Endothelial cell of umbilical vein (primary cell): Measurements from ENCODE around the gene KRTAP3-2. TPM values are rescaled to one million over a fixed set of nuclear protein-coding genes. Genes with fewer than 3 reads are reported as not detected.

ENCODE experiments used
- BruUV-seq: library from RNA; stranded (reverse); fragments of 400-500 nt; replicated peaks from 2 replicates; lab custom pipeline; 2021; lab: Mats Ljungman, UMichigan
- CTCF ChIA-PET: fragments of 300-600, 350-600 bp; sonication (Branson Sonifier 250); formaldehyde crosslinking; loops from one replicate; lab custom pipeline; 2021; ENCODE audit warnings: antibody characterized with exemption, inconsistent platforms; lab: Charles Lee
- POLR2A ChIA-PET: fragments of 300-600, 350-600 bp; sonication (Branson Sonifier 250); formaldehyde crosslinking; loops from one replicate; lab custom pipeline; 2021; ENCODE audit warnings: antibody characterized with exemption, inconsistent platforms; lab: Charles Lee
- DNase-seq: peaks from one replicate; pipeline ENCODE4 v3.0.0-alpha.2; 2011; ENCODE audit warnings: low read depth, low spot score
- FAIRE-seq: peaks from 2 replicates; lab custom pipeline; 2011; peaks lifted over from hg19 to GRCh38; lab: Jason Lieb, UNC
- H2AFZ ChIP-seq: 2 replicates; pipeline ENCODE4 v1.6.0; 2012; ENCODE audit warnings: low read depth, low read length, control low read depth, inconsistent platforms
- H3K27ac ChIP-seq: 2 replicates; pipeline ENCODE4 v1.5.1; 2011; ENCODE audit warnings: low read depth, mild to moderate bottlenecking, control low read depth, low read length, moderate library complexity; ENCODE audit not compliant: insufficient read depth
- H3K27me3 ChIP-seq, 2 experiments: 2 replicates each; pipeline versions ENCODE4 v1.6.0 to v1.6.1; 2011; ENCODE audit warnings: low read length in 2 of 2, mixed read lengths in 1 of 2; ENCODE audit not compliant: control insufficient read depth in 2 of 2, insufficient read depth in 2 of 2
- H3K36me3 ChIP-seq, 2 experiments: 2 replicates in 1 of 2; 3 replicates in 1 of 2; pipeline ENCODE4 v1.5.1; 2011; ENCODE audit warnings: low read length in 2 of 2, mild to moderate bottlenecking in 1 of 2, moderate library complexity in 1 of 2; ENCODE audit not compliant: control insufficient read depth in 2 of 2, insufficient read depth in 2 of 2; ENCODE audit errors: extremely low read depth in 1 of 2
- H3K4me1 ChIP-seq: 3 replicates; pipeline ENCODE4 v1.5.1; 2011; ENCODE audit warnings: mild to moderate bottlenecking, low read length; ENCODE audit not compliant: control insufficient read depth, insufficient read depth; ENCODE audit errors: extremely low read depth
- H3K4me2 ChIP-seq: 2 replicates; pipeline ENCODE4 v1.6.1; 2011; ENCODE audit warnings: low read length, control low read depth, mixed read lengths; ENCODE audit not compliant: insufficient read depth
- H3K4me3 ChIP-seq, 3 experiments: fragments of 200-600 bp in 1 of 3; sonication (generic), shearing (Covaris generic) in 1 of 3; replicated peaks in 1 of 3; 2 replicates each; pipeline ENCODE4 v1.5.1; 2011 to 2016; ENCODE audit warnings: control low read depth in 3 of 3, low read length in 3 of 3, mild to moderate bottlenecking in 2 of 3, inconsistent platforms in 1 of 3, low read depth in 1 of 3, moderate library complexity in 1 of 3; ENCODE audit not compliant: insufficient read depth in 1 of 3
- H3K79me2 ChIP-seq: 2 replicates; pipeline ENCODE4 v1.6.0; 2012; ENCODE audit warnings: low read length, inconsistent platforms; ENCODE audit not compliant: control insufficient read depth, insufficient read depth
- H3K9ac ChIP-seq: replicated peaks from 2 replicates; pipeline ENCODE3; 2011; ENCODE audit warnings: low read length, control low read depth; ENCODE audit not compliant: insufficient read depth; ENCODE audit errors: extremely low read depth
- H3K9me1 ChIP-seq: replicated peaks from 3 replicates; pipeline ENCODE4 v1.6.0; 2011; ENCODE audit warnings: mild to moderate bottlenecking, low read length; ENCODE audit not compliant: control insufficient read depth, insufficient read depth; ENCODE audit errors: extremely low read depth
- H3K9me3 ChIP-seq: replicated peaks from 2 replicates; pipeline ENCODE4 v1.5.1; 2012; ENCODE audit warnings: low read length, inconsistent platforms; ENCODE audit not compliant: control insufficient read depth, insufficient read depth
- H4K20me1 ChIP-seq: replicated peaks from 2 replicates; pipeline ENCODE3; 2011; ENCODE audit warnings: mild to moderate bottlenecking, low read length; ENCODE audit not compliant: control insufficient read depth, insufficient read depth; ENCODE audit errors: extremely low read depth
- EZH2 ChIP-seq: IDR thresholded peaks from 2 replicates; pipeline ENCODE4 v1.6.1; 2012; ENCODE audit warnings: borderline replicate concordance, low read depth, mild to moderate bottlenecking, moderate library complexity, low read length, inconsistent platforms; ENCODE audit not compliant: severe bottlenecking
- FOS ChIP-seq: IDR thresholded peaks from 2 replicates; pipeline ENCODE4 v1.6.1; 2011; ENCODE audit warnings: mild to moderate bottlenecking, low read length, moderate library complexity, borderline replicate concordance; ENCODE audit not compliant: insufficient read depth
- GATA2 ChIP-seq: IDR thresholded peaks from 2 replicates; pipeline ENCODE4 v1.7.0; 2011; ENCODE audit warnings: low read depth, mild to moderate bottlenecking, moderate library complexity, mixed read lengths, low read length; ENCODE audit not compliant: insufficient read length, insufficient read depth
- JUN ChIP-seq: IDR thresholded peaks from 2 replicates; pipeline ENCODE4 v1.6.1; 2011; ENCODE audit warnings: borderline replicate concordance, low read depth; ENCODE audit not compliant: insufficient read length, insufficient read depth
- MYC ChIP-seq: IDR thresholded peaks from one replicate; pipeline ENCODE4 v1.6.1; 2011; ENCODE audit warnings: mild to moderate bottlenecking, low read depth, low read length
- POLR2A ChIP-seq: IDR thresholded peaks from 2 replicates; pipeline ENCODE4 v1.6.1; 2012; ENCODE audit warnings: low read depth, mild to moderate bottlenecking, control low read depth, low read length
- POLR2AphosphoS5 ChIP-seq: IDR thresholded peaks from 2 replicates; pipeline ENCODE4 v1.6.1; 2012; ENCODE audit warnings: low read depth, mild to moderate bottlenecking, control low read depth, low read length, moderate library complexity; ENCODE audit not compliant: insufficient read depth
- dilution Hi-C: fragments of 300-500 bp; cut with MboI; formaldehyde crosslinking; loops from one replicate; pipeline ENCODE4 v1.15.0; 2019; ENCODE audit warnings: low sequenced_read_pairs; ENCODE audit not compliant: extremely low pct_ligation_motif_present
- intact Hi-C: fragments of 100-400 bp; cut with micrococcal nuclease; formaldehyde crosslinking; loops from one replicate; pipeline ENCODE4 v1.10.0; 2022
- polyA plus RNA-seq, 4 experiments: library from polyadenylated mRNA; depleted of rRNA in 3 of 4; stranded (reverse) in 3 of 4; unstranded in 1 of 4; fragments of >200 nt; gene quantifications; 2 replicates each; pipeline versions ENCODE4 v1.2.1 to v1.2.3, GENCODE V29; 2011 to 2012; ENCODE audit warnings: missing spikeins in 1 of 4
- total RNA-seq: library from RNA; stranded (reverse); gene quantifications from 2 replicates; pipeline ENCODE4 v1.2.3, GENCODE V29; 2021
- TF ChIP-seq, protein P1 (sequence below), 2 donors: IDR thresholded peaks; 1 replicate in 1 of 2; 2 replicates in 1 of 2; pipeline ENCODE4 v1.5.1; 2011; ENCODE audit warnings: low read length in 2 of 2, mild to moderate bottlenecking in 2 of 2, moderate library complexity in 2 of 2, control low read depth in 1 of 2, inconsistent platforms in 1 of 2, low read depth in 1 of 2; ENCODE audit not compliant: insufficient read depth in 1 of 2; ENCODE audit errors: extremely low read depth in 1 of 2
- TF ChIP-seq, protein P2 (sequence below): IDR thresholded peaks from 2 replicates; pipeline ENCODE4 v1.6.1; 2011; ENCODE audit not compliant: insufficient read depth, insufficient read length

KRTAP3-2 gene
- total and polyA plus RNA-seq, 2 donors (not counting 3 experiments of a cell fraction or from before 2014, with no cell fraction given): not detected

DNA sequence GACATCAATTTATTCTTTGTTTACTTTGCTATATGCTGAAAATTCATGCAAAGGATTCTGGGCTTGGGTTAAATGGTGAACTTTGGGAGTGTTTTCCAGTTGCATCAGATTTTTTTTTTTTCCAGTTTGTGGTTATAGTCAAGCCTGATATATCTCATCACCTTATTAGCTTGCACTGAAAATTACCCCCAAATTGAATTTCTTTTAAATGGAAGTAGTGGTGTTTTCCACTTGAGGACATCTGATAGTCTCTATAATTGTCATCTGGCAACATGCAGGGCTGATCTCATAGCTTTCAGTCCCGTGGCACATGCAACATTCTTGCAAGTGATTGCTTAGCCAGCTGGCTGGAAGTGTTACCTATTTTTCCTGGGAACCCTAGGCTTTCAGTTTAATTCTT lies 13.9 kb upstream of the KRTAP3-2 start:
- H3K36me3 ChIP-seq: no peaks in the 10 kb centered on the region

More for the DNA sequence above, 13.9 kb upstream of the KRTAP3-2 start:
- dilution Hi-C loops (no loop called here), intact Hi-C loops (no loop called here)
- ChIA-PET POLR2A (no interaction called here), CTCF (interaction anchor here (0.6 kb wide), 1 partner anchor 635 kb away, joined by 4 read pairs; no protein-coding TSS in a partner anchor)
- TF ChIP-seq EZH2 (no peak), POLR2AphosphoS5 (no peak), GATA2 (no peak), POLR2A (no peak), FOS (no peak), MYC (no peak), JUN (no peak)
- TF ChIP-seq, protein P1, sequence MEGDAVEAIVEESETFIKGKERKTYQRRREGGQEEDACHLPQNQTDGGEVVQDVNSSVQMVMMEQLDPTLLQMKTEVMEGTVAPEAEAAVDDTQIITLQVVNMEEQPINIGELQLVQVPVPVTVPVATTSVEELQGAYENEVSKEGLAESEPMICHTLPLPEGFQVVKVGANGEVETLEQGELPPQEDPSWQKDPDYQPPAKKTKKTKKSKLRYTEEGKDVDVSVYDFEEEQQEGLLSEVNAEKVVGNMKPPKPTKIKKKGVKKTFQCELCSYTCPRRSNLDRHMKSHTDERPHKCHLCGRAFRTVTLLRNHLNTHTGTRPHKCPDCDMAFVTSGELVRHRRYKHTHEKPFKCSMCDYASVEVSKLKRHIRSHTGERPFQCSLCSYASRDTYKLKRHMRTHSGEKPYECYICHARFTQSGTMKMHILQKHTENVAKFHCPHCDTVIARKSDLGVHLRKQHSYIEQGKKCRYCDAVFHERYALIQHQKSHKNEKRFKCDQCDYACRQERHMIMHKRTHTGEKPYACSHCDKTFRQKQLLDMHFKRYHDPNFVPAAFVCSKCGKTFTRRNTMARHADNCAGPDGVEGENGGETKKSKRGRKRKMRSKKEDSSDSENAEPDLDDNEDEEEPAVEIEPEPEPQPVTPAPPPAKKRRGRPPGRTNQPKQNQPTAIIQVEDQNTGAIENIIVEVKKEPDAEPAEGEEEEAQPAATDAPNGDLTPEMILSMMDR (IDR thresholded peaks at IDR 0.05; ENCODE audit: extremely low read depth in 1 of 2, insufficient read depth in 1 of 2, low read depth in 1 of 2, low read length in 2 of 2): no peak
- TF ChIP-seq, protein P2, sequence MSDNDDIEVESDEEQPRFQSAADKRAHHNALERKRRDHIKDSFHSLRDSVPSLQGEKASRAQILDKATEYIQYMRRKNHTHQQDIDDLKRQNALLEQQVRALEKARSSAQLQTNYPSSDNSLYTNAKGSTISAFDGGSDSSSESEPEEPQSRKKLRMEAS: no peak
- Histone ChIP-seq H3K9me3 (no peaks in the 10 kb centered on the region), H3K4me1 (no peaks in the 10 kb centered on the region), H3K4me2 (no peak overlapping the region), H3K27ac (no peak overlapping the region), H3K4me3 (no peak overlapping the region), H3K9ac (no peak overlapping the region), H4K20me1 (no peaks in the 10 kb centered on the region), H3K27me3 (peaks cover 0 to 1% of the 10 kb centered on the region in 2 experiments), H3K79me2 (no peaks in the 10 kb centered on the region), H3K9me1 (no peaks in the 10 kb centered on the region), H2AFZ (no peak overlapping the region)
- no TSS peak for BruUV-seq
- FAIRE-seq (no peak), DNase-seq (no peak)
